NCI-H510A (cell line): Measurements from ENCODE around the gene GPR171.
"Not testable (repeated sequence)": the region's sequence is repeated elsewhere in the genome, so short reads cannot be mapped to it uniquely, and the experiment has no call there.

Source experiments
- DNase-seq: peaks from one replicate; lab custom pipeline; 2025; lab: John Stamatoyannopoulos, UW

Gene GPR171

GRCh38 chr3:151174351-151174750 is 28.7 kb downstream of the GPR171 start:
- DNase-seq: no peak

DNA sequence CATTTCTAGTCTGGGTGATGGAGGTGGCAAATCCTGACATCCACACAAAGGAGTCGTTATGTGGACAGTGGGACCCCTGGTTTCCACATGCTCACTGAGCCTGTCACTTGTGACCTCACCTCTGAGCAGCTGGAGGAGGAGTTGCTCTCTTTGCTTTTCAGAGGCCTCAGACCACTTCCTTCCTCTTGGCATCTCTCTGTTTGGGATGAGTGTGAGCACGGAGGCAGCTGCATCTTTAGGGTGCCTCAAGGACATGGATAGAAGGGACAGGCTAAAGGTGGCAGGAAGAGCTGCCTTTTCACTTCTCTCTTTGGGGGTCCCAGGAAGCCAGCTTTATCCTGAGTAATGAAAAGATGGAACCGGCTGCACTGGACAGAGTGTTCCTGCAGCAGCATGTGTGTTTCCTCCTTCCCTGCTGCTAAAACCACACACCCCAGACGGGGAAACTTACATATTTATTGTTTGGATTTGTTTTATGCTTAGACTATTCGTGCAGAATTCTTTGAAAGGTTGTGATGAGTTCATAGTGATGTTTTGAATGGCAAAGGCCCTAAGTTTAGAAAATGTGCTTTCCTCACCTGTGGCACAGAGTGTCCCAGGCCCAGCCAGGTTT is 31.8 kb downstream of the GPR171 start:
- no peak for DNase-seq

GRCh38 chr3:151169948-151170679 is 32.9 kb downstream of the GPR171 start:
- DNase-seq: not testable (repeated sequence)

- no peak for DNase-seq
These were observed 33.6 kb downstream of the GPR171 start for GRCh38 chr3:151169262-151169947.

- peak; percentile 19 for DNase-seq
These were observed 34.5 kb downstream of the GPR171 start for GRCh38 chr3:151168269-151169094.

DNA sequence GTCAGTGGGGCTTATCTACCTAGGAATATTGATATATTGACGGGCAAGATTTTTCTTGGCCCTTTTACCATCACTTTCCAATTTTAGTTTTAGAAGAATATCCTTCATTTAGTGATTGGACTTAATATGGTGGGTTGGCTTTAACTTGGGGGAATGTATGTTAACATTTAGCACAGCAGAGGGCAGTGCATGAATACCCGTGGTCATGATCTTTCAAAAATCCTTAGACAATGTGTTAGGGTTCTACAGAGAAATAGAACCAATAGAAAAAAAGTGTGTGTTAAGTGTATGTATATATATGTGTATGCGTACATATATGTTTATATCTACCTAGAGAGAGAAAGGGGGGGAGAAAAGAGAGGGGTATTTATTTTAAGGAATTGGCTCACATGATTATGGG is 36.9 kb downstream of the GPR171 start:
- DNase-seq: no peak

GRCh38 chr3:151165226-151165625 is 37.8 kb downstream of the GPR171 start:
- DNase-seq: no peak

- DNase-seq: no peak
These were observed 43.2 kb downstream of the GPR171 start for GRCh38 chr3:151159806-151160205.

DNA sequence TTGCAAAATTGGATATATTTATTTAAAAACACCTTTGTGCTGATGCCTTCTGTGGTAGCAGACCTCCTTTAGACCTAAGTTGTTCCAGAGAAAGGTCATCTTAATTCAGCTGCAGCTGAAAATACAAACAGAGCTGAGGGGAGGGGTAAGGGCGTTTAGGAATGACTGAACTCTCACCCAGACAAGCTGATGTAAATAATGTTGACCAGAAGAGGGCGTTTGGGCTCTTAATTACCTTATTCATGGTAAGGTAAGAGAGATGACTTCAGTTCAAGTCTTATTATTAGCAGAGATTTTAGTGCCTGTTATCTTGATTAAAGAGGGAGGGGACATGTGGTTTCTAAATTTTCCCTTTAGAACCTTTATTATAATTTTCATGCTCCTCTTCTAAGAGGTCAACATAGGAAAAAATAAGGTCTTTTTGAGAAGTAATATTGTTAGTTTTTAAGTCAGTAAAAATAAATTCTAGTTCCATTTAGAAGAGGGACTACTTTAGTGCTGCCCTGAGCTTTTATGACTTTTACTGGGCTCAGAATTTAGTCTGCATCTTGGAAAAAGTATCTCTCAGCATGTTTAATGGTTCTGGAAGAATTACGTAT is 46.3 kb downstream of the GPR171 start:
- DNase-seq: peak; percentile 38

DNA sequence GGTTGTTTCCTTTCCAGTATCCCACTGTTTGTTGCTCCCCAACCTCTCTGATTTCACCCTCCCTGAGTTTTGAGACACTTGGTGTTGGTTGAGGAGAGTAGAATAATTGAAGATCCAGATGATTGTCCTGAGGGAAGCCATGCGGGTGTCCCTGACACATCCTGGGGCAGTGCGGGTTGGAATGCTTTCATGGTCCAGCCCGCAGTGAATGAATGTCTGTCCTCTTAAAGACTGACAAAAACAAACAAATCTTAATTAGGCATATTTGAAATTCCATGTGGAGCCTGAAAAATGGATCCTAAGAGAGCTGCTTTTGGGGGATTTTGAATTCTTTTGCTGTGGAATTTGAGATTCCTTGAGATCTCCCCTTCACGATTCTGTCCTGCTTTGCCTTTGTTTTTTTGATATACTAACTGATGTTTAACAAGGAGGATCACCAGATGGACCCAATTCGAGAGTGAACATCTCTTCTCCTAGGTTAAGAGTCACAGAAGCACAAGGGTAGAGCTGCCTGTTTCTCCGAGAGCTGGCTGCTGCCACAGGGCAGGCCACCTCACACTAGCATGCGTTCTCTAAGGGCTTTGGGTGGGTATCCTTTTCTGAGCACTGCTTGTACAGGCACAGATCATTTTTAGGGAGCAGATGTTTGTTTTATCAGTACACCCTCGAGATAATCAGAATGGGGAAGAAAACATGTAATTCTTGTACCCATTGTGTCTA is 47.4 kb downstream of the GPR171 start:
- DNase-seq: no peak

DNA sequence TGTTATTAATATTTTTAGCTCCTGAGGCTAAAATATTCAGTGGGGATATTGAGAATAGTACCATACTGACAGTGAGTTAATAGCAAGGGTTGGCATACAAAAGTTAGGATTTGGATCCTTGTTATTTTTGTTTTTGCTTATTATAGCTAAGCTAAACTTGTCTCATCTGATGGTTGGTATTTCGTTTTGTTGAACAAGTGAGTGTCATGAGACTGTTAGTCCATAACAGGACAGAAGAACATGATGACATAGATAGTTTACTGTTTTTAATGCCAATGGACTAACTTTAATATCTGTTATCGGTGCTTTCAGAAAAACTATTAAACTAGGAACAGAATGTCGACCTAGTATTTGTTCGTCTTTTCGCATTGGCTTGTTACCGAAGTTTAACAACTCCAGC is 48.5 kb downstream of the GPR171 start:
- DNase-seq: no peak

GRCh38 chr3:151152455-151153079 is 50.4 kb downstream of the GPR171 start:
- no peak for DNase-seq
